ENCODE measurements around the gene SOX18.

The SOX18 gene

DNA sequence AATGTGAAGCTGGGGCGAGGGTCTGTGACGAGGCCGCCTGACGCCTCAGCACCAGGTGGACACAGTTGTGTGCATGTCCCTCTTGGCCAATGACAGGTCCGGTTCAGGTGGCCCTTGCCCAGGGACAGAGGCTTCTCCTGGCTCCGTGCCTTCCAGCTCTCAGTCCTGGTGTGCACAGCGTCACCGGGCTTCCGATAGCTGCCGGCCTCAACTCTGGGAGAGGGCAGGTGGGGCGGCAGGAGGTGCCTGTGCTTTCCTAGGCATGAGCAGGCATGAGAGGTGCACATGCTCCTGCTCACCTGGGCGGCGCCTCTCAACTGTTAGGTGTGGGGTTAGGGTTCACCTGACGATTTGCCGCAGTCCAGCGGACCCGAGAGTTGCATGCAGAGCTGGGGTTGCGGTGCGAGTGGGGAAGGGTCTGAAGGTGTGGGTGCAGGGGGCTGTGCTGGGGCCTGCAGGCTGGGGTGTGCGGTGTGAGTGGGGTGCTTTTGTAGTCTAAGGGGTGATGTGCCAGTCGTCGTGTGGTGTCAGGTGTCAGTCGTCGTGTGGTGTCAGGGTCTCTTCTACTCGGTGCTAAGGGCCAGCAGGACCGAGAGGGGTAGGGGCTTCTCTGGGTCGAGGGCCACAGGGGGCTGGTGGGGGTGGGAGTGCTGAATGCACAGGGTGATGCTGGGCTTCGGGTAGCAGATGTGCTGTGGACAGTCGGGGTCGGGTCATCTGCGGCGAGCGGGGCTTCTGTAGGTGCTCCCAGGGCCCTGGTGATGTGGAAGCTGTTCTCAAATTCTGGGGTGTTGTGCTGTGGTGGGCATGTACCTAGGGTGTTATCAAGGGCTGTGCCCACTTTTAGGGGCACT is 3.8 kb upstream of the SOX18 start:
- DNase-seq (ENCODE audit: low read depth, low spot score) = no peak

DNA sequence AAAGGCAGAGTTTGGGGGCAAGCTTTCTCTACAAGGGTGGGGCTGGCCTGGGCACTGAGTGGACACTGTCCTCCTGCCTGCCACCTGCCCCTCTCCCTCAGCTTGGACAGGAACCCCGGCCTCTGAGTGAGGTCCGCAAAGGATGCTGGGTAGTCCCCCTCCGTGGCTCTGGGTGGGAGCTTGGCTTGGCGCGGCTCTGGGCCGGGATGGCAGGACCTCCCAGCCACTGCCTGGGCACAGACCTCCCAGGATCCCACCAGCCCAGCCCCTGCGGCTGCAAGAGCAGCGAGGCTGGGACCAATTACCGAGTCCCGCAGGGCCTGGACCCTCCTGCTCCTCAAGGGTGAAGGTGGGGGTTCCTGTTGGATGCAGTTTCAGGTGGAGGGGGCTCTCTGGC is 2.9 kb upstream of the SOX18 start:
- DNase-seq (ENCODE audit: low read depth, low spot score) = no peak

DNA sequence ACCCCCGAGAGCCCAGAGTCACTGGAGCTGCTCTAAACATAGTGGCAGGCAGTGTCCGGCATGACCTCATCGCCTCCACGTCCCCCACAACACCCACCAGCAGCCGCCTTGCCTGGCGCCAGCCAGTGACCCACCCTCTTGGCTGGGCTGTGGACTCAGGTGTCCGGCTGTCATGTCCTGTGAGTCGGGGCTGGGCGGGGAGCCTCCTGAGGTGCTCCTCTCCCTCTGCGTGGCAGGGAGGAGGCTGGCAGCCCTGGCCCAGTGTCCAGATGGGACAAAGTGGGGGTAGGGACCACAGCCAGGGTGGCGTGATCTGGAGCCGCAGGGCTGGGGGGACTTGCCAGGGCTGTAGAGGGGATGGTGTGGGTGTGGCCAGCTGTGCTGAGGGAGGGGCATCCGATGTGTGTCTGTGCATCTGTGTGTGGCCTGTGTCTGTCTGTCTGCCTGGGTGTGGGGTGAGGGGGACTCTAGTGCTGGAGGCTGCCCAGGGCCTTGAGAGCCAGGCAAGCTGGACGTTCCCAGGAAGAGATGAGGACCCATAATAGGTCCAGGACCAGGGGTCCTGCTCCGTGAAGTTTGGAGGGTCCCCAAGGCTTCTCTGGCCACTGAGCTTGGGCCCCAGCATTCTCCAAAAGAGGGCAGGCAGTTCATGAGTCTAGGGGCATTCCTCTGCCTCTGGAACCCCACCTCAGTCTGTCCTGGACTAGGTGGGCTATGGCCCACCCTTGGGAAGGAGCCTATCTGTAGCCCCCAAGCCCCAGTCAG is 2.3 kb upstream of the SOX18 start:
- no peak for DNase-seq (ENCODE audit: low read depth, low spot score)

DNA sequence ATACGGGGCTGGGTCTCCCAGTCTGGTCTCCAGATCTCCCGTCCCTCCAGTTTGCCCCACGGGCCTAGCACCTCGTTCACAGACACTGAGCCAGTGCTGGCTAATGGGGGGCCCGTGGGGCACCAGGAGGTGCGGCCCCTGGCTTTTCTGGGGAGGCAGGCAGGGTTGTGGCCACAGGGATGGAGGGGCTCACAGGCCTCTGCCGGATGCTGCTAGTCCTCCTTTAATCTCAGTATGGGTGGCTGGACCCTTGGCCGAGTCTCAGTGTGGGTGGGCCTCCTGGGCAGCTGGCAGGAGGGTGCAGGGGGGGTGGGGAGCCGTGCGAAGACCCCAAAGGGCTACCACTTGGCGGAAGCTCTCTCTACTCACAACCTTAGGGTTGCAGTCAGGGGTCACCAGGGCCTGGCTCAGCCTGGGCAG is 1.6 kb upstream of the SOX18 start:
- no peak for DNase-seq (ENCODE audit: low read depth, low spot score)

DNA sequence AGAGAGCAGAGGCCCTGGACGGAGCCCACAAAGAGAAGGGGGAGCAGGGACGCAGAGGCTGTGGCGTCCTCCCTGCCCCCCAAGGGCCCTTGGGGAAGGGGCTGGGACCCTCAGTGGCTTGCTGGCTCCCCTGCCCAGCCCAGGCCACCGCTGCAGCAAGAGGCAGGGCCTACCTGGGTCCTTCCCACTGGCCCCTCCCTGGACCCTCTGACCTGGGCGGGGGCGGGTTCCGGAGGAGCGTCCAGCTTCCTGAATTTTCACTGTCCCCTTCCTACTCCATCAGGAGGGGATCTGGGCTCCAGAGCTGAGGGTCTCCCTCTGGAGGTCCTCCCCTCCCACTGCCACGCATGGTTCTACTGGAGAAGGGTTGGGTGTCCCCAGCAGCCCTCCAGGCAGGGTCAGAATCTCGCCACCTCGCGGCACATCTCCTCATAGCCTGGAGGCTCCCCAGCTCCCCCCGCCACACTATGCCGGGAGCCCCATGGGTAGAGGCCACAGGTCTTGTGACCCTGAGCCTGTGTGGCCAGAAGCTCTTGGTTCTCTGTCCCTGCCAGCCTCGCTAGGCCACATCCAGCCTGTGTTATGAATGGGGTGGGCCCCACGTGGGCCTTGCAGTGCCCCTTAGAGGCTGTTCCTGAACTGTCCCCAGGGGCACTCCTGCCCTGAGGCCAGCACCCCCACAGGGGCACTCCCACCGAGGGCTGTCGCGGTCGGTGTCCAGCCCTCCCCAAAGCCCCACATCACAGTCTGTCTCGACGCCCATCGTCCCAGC is 1.0 kb upstream of the SOX18 start:
- DNase-seq (ENCODE audit: low read depth, low spot score) = no peak

DNA sequence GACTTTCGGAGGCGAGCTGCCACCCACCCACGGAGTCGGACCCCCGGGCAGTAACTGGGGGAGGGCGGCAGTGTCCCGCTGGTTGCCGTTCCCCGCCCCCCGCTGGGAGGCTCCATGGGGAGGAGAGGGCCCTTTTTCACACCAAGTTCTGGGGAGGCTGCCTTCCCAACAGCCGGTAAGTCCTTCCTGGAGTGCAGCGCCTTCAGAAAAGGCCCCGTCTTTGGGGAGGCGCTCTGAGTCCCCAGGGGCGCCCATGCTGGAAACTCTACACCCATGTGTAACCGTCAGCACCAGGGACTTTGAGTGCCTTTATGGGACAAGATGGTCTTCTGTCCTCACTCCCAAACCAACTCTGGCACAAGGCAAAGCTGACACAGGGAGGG is 430 bp upstream of the SOX18 start:
- no peak for DNase-seq (ENCODE audit: low read depth, low spot score)

DNA sequence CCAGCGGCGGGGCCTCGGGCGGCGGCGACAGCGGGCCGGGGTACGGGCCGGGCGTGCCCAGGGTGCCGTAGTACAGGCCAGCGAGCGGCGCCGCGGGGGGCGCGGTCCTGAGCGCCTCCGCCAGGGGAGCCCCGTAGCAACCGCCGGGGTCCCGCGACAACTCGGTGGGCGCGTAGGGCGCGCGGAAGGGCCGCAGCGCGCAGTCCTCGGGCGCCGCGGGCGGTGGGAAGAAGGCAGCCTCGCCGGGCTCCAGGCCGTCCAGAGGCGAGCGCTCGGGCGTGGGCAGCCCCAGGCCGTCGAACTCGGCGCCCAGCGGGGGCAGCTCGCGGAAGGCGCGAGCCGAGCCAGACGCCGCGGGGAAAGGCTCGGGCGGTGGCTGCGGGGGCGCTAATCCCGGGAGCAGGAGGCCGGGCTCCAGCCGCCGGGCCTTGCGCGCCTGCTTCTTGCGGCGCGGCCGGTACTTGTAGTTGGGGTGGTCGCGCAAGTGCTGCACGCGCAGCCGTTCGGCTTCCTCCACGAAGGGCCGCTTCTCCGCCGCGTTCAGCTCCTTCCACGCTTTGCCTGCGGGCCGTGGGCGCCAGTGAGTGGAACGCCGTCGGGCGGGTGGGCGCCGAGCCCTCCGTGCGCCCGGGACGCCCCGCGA is 916 bp downstream of the SOX18 start:
- DNase-seq (ENCODE audit: low read depth, low spot score) = no peak

DNA sequence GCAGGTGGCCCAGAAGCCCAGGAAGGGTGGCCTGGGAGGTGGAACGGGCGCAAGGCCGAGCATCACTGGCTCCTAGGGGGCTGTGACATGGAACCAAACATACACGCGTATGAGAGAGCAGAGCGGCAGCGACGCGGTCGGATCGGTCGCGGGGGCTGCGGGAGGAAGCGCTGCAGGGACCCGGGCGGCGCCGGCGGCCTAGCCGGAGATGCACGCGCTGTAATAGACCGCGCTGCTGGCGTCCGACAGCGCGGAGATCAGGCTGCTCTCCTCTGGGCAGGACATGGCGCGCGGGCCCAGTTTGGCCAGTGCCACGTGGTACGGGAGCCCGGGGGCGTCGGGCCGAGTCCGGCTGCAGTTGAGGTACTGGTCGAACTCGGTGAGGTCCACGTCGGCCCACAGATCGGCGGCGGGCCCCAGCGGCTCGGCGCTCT is 1.5 kb downstream of the SOX18 start:
- DNase-seq (ENCODE audit: low read depth, low spot score) = no peak

DNA sequence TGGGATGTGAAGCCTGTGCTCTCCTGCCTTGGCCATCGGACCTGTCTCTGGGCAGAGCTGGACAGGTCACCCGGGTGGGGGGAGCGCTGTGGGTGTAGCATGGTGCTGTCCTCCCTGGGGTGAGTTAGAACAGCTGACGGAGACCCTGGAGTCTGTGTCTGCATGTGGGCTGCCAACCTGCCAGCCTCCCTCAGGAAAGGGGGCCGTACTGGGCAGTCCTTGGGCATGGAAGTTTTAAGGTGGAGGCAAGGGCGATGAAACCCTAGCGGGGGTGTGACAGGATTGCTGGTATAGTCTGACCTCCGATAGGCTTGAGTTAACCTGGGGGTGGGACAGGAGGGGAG is 2.4 kb downstream of the SOX18 start:
- DNase-seq (ENCODE audit: low read depth, low spot score) = no peak

DNA sequence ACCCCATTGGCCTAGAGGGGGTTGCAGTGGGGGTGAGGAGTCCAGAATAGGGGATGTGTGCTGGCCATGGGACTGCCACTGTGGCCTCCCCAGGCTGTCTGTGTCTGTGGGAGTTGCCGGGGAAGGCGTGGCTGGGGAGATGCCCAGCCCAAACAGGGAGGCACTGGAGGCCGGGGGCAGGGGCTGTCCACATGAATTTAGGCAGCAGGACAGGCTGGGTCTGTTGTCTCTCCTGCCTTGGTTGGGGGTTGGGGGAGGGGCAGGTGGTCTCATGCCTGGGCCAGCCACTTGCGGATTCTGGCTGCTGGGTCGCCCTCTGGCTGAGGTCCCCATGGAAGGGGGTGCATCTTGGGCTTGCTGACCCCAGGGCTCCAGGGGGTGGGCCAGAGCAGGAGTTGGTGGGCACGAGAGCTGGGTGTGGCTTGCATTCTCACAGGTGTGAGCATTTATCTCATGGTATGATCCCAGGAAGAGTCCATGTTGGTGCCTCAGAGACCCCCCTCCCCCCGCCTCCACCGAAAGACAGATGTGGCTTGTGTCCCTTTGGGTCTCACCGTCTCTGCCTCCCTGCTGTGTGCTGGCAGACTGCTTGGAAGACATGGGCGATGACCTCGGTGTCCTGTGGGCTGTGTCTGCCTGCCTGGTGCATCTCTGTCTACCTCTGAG is 4.0 kb downstream of the SOX18 start:
- DNase-seq (ENCODE audit: low read depth, low spot score) = no peak

DNA sequence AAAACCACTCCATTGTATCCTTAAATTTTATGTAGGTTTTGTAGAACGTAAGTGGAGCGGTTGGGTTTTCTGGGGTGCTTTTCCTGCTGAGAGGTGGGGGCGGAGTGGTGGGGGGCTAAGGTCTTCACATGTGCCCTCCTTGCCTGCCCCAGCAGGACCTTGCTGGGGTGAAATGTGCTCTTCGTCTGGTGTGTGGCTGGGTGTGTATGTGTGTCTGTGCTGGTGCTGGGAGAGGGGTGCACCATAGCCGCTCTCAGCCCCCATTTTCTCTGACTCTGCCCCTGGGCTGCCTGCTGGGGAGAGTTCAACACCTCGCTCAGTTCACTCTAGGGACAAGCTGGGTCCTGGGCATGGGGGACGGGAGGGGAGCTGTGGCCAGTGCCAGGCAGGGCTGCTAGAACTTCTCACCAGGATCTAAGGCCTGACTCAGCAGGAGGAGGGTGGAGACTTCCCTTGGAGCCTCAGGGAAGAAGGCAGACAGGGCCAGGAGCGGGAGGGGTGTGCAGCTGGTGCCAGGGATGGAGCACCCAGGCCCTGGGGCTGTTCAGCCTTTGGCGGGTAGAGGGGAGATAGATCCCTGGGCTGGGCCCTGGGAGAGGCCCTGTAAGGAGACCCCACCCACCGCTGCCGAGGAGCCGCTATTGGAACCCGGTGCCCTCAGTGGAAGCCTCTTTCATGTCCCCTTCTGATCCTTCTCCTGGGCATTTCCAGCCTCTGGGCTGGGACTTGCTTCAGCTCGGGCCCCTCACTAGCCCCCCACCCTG is 4.8 kb downstream of the SOX18 start:
- no peak for DNase-seq (ENCODE audit: low read depth, low spot score)

DNA sequence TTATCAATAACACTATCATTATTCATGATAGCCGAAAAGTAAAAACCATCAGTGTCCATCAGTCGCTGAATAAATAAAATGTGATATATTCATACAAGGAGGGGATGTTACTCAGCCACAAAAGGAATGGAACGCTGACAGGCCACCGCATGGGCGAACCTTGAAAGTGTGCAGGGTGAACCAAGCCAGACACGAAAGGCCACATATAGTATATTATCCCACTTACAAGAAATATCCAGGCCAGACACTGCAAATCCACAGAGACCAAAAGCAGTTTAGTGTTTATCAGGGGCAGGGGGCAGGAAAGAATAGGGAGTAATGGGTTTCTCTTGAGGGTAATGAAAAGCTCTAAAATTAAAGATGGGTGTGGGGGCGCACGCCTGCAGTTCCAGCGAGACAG is 5.7 kb downstream of the SOX18 start:
- DNase-seq (ENCODE audit: low read depth, low spot score) = no peak

DNA sequence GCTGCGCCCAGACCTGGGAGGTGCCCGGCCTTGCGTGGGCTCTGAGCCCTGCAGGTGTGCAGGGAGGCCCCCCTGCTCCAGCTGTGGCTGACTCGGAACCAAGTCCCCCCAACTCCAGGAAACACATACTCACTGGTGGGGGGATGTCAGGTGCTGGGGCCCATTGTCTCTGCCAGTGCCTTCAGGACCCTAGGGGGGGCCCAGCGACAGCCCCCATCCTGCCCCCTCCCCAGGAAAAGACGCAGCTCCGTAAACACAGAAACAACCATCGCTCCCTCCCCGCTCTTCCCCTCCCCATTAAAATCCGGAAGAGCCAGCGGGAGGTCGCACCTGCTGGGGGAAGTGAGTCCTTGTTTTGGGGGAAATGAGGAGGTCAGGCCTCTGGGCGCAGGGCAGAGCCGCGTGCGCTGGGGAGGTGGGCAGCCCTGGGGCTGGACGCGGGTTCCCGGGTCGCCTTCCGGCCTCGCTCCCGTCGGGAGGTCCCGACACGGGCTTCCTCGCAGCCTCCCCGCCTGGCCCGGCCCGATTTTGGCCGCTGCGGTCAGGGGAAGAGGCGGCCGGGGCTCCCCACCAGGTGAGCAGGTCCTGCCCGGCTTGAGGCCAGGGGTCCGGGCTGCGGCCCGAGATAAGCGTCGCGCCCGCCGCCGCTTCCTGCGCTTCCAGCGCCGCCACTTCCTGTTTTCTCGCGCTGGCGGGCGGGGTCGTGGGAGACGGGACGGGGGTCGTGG is 7.2 kb downstream of the SOX18 start:
- no peak for DNase-seq (ENCODE audit: low read depth, low spot score)

DNA sequence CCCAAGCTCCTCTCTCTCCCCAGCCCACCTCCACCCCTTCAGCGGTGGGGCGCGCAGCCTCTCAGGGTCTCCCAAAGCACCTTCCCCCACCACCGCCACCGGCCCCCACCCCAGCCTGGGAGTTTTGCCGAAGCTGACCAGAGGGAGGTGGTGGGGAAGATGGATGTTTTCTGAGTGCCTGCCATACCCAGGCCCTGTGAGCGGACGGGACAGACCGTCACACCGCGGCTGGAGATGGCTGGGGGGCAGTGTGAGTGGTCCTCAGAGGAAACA is 7.7 kb downstream of the SOX18 start:
- no peak for DNase-seq (ENCODE audit: low read depth, low spot score)

DNA sequence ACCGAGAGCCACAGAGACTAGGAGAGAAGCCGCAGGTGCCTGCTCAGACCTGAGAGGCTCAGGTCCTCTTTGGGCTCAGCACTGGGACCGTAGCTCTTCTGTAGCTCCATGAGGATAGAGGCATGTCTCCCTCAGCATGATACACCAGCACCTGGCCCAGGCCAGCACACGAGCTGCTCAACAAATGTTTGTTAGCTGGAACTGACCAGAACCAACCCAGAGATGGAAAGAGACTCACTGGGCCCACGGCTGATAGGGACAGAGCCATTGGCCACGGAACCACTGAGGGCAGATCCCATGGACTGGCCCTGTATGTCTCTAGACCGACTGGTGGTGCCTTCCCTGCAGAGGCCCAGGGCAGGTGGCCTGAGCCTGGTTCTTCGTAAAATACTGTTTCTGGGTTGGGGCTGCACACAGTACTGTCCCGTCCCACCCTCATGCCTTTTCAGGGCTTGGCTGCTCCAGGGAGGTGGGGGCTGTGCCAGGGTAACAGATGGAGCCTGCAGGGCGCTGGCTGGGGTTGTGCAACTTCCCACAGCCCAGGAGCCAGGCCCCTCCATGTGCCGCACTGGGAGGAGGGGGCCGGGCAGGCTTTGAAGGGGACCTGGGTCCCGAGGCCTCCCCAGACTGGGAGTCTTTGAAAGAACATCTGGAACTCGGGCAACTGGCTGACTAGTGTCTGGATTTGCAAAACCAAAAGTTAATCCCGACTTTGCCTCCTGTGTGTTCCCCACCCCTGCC is 8.2 kb downstream of the SOX18 start:
- DNase-seq (ENCODE audit: low read depth, low spot score) = no peak

DNA sequence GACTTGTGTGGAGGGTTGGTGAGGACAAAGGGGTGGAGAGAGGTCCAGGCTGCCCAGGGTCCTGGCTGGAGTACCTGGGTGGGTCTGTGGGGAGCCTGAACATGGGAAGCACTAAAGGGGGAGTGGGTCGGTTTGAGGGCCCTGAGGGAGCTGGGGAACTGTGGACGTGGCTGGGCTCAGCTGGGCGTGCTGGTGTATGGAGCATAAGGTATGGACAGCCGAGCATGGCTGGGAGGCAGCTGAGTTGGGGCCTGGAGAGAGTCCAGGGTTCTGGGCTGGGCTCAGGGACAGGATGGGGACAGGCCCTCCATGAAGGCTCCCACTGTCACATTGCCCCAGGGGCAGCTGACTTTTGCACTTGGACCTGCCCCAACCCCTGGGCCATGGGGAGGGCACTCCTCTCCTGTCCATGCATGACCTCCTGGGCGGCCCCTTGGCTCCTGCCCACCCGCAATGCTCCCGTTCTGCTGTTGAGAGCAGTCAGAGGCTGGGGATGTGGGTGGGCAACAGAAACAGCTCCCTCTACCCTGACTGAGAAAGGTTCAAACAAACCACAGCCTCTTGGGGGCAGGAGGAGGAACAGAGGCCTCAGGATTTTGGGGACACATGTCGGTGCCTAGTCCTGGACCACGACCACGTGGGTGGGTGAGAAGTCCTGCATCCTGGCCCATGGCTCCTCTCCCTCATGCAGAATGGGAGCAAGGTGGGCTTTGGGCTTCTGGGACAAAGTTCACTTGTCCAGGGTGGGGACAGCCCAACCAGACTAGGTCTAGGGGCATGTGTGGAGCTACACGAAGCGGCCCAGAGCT is 9.0 kb downstream of the SOX18 start:
- DNase-seq (ENCODE audit: low read depth, low spot score) = no peak

DNA sequence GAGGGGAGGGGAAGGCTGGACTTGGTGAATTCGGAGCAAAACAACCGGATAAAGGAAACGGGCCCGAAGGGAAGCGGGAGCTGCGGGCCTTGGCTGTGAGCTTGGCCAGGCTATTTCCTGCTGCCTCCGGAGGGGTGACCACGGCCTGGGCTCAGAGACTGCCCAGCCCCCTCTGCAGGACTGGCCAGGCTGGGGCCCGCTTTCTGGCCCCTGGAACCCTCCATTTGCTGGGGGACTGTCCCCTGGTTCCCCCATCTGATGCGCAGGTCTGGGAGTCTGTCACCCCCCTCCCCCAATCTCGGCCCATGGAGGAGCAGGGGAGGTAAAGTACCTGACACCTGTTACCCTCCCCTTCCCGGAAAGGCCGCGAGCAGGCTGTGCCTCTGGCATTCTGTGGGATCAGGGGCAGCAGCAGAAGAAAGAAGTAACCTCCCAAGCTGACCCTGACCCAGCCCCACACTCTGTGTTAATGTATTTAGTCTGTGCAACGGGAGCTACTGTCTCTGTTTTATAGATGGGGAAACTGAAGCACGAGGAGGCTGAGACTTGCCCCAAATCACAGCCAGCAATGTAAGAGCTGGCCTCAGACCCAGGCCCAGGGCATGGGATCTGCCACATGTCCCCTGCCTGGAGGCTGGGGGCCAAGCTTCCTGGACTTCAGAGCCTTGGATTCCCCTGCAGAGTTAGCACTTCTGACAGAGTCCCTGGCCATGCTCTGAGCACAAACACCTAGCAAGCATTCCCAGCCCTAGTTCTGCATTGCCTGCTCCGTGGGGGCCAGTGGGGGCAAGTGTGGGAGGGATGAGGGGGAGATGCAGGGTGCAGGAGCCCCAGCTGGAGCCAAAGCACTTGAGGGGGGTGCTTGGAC is 9.9 kb downstream of the SOX18 start:
- no peak for DNase-seq (ENCODE audit: low read depth, low spot score)

All from activated naive CD8-positive, alpha-beta T cell treated with anti-CD3 and anti-CD28 coated beads, Interleukin-2, amount 50 U/mL, for 16 hours (primary cell).